Measurements from ENCODE around the gene HACD4. TPM values are rescaled to one million over a fixed set of nuclear protein-coding genes. Genes with fewer than 3 reads are reported as not detected.
"Not testable (repeated sequence)": the region's sequence is repeated elsewhere in the genome, so short reads cannot be mapped to it uniquely, and the experiment has no call there.

The HACD4 gene
- total RNA-seq, 4 donors from 2014 or later = 0.15 to 0.71 (median 0.44) TPM

GRCh38 chr9:20984506-20984905 is 46.9 kb downstream of the HACD4 start:
- no peak for TF ChIP-seq POLR2A (IDR thresholded peaks at IDR 0.05)
- TF ChIP-seq CTCF (IDR thresholded peaks at IDR 0.05 in 4 of 5, conservative IDR thresholded peaks at IDR 0.05 in 1 of 5) = no peak
- H3K4me3 ChIP-seq = no peak overlapping the region
- H3K4me1 ChIP-seq = peaks cover 0 to 8% of the 10 kb centered on the region in 2 donors
- H3K27ac ChIP-seq = no peak overlapping the region
- H3K27me3 ChIP-seq = no peaks in the 10 kb centered on the region
- in situ Hi-C loops (cut with MboI; ENCODE audit: low sequenced_read_pairs in 4 of 4) (no loop called here), intact Hi-C loops (cut with DNase I; ENCODE audit: low total_unique reads) (no loop called here)
- ATAC-seq (no peak), DNase-seq (no peak)
- H3K36me3 ChIP-seq = no peaks in the 10 kb centered on the region
- no peaks in the 10 kb centered on the region for H3K9me3 ChIP-seq

DNA sequence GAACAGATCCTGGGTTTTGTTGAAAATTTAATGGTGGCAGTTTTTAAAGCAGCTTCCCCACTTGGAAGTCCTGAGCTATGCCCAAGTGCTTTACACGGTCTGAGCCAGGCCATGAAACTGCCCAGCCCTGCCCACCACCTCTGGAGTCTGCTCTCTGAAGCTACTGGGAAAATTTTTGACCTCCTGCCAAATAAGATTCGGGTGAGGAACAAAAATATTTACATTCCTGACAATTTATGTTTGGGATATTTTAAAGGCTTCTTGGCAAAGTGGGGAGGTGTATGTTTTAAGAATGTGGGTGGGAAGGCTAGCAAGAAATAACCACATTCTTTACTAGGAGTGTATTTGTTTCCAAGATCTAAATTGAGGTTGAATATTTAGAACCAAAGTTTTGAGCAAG is 50.0 kb downstream of the HACD4 start:
- ATAC-seq = no peak
- Histone ChIP-seq H3K27ac (no peak overlapping the region), H3K9me3 (no peaks in the 10 kb centered on the region), H3K4me1 (peaks cover 0 to 8% of the 10 kb centered on the region in 2 donors), H3K27me3 (no peaks in the 10 kb centered on the region), H3K4me3 (no peak overlapping the region), H3K36me3 (peaks cover 0 to 11% of the 10 kb centered on the region in 2 donors)
- TF ChIP-seq CTCF (IDR thresholded peaks at IDR 0.05 in 4 of 5, conservative IDR thresholded peaks at IDR 0.05 in 1 of 5) (no peak), POLR2A (IDR thresholded peaks at IDR 0.05) (no peak)
- intact Hi-C loops (cut with DNase I; ENCODE audit: low total_unique reads) = no loop called here
- in situ Hi-C loops (cut with MboI; ENCODE audit: low sequenced_read_pairs in 4 of 4) = no loop called here
- DNase-seq = no peak

GRCh38 chr9:20980832-20981455 is 50.5 kb downstream of the HACD4 start:
- Histone ChIP-seq H3K27ac (peak overlapping the region in 1 of 4 donors; percentile 27), H3K9me3 (no peaks in the 10 kb centered on the region), H3K27me3 (no peaks in the 10 kb centered on the region), H3K4me1 (peaks cover 0 to 8% of the 10 kb centered on the region in 2 donors), H3K4me3 (no peak overlapping the region), H3K36me3 (peaks cover 0 to 13% of the 10 kb centered on the region in 2 donors)
- no peak for DNase-seq
- no peak for ATAC-seq
- TF ChIP-seq POLR2A (IDR thresholded peaks at IDR 0.05) (no peak), CTCF (IDR thresholded peaks at IDR 0.05 in 4 of 5, conservative IDR thresholded peaks at IDR 0.05 in 1 of 5) (no peak)
- in situ Hi-C loops (cut with MboI; ENCODE audit: low sequenced_read_pairs in 4 of 4) (no loop called here), intact Hi-C loops (cut with DNase I; ENCODE audit: low total_unique reads) (no loop called here)

DNA sequence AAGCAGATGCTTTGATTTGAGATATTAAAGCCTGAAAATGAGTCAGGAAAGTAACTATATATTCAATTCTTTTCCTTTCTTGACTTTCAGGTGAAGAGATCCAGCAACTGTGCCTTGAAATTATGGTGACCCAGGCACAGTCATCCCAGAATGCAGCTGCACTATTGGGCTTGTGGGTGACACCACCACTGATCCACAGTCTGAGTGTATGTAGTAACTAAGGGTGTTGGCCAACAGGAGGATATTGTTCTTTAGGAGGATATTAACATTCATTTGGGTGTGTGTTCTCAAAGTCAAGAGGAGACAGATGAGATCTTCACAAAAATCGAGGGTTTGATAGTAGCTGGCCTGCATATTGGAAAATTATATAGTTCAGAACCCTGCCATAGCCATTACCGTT is 53.2 kb downstream of the HACD4 start:
- DNase-seq (no peak), ATAC-seq (no peak)
- TF ChIP-seq CTCF (IDR thresholded peaks at IDR 0.05 in 4 of 5, conservative IDR thresholded peaks at IDR 0.05 in 1 of 5) (no peak), POLR2A (IDR thresholded peaks at IDR 0.05) (no peak)
- Histone ChIP-seq H3K36me3 (peaks cover 0 to 13% of the 10 kb centered on the region in 2 donors), H3K4me3 (no peak overlapping the region), H3K27me3 (no peaks in the 10 kb centered on the region), H3K27ac (no peak overlapping the region), H3K4me1 (peaks cover 0 to 8% of the 10 kb centered on the region in 2 donors), H3K9me3 (no peaks in the 10 kb centered on the region)
- in situ Hi-C loops (cut with MboI; ENCODE audit: low sequenced_read_pairs in 4 of 4) = no loop called here
- intact Hi-C loops (cut with DNase I; ENCODE audit: low total_unique reads) = no loop called here

DNA sequence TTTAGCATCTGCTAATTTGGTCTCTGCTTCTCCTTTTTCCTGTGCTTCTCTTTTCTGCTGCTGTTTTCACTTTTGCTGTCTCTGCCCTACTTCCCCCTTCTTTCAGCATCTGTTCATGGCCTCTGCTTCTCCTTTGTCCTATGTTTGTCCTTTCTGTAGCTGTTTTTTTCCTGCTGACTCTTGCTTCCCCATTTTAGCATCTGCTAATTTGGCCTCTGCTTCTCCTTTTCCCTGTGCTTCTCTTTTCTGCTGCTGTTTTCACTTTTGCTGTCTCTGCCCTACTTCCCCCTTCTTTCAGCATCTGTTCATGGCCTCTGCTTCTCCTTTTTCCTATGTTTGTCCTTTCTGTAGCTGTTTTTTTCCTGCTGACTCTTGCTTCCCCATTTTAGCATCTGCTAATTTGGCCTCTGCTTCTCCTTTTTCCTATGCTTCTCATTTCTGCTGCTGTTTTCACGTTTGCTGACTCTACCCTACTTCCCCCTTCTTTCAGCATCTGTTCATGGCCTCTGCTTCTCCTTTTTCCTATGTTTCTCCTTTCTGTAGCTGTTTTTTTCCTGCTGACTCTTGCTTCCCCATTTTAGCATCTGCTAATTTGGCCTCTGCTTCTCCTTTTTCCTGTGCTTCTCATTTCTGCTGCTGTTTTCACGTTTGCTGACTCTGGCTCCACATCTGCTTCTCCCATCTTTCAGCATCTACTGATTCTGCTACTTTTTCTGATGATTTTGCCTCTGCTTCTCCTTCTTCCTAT is 57.1 kb downstream of the HACD4 start:
- intact Hi-C loops (cut with DNase I; ENCODE audit: low total_unique reads); H3K27ac ChIP-seq; H3K4me3 ChIP-seq; ATAC-seq; in situ Hi-C loops (cut with MboI; ENCODE audit: low sequenced_read_pairs in 4 of 4); DNase-seq; H3K27me3 ChIP-seq; H3K4me1 ChIP-seq; H3K9me3 ChIP-seq: not testable (repeated sequence)
- H3K36me3 ChIP-seq = peaks cover 0 to 13% of the 10 kb centered on the region in 2 donors

- in situ Hi-C loops (cut with MboI; ENCODE audit: low sequenced_read_pairs in 4 of 4); H3K27ac ChIP-seq; H3K9me3 ChIP-seq; H3K4me1 ChIP-seq; ATAC-seq; H3K4me3 ChIP-seq; intact Hi-C loops (cut with DNase I; ENCODE audit: low total_unique reads); H3K27me3 ChIP-seq; DNase-seq: not testable (repeated sequence)
- peaks cover 0 to 13% of the 10 kb centered on the region in 2 donors for H3K36me3 ChIP-seq
These were observed 58.0 kb downstream of the HACD4 start for GRCh38 chr9:20973246-20973947.

Measured in gastrocnemius medialis (tissue), 4 donors.